Measurements from ENCODE around the gene IMPA2.
"Not testable (repeated sequence)": the region's sequence is repeated elsewhere in the genome, so short reads cannot be mapped to it uniquely, and the experiment has no call there.

IMPA2 gene

DNA sequence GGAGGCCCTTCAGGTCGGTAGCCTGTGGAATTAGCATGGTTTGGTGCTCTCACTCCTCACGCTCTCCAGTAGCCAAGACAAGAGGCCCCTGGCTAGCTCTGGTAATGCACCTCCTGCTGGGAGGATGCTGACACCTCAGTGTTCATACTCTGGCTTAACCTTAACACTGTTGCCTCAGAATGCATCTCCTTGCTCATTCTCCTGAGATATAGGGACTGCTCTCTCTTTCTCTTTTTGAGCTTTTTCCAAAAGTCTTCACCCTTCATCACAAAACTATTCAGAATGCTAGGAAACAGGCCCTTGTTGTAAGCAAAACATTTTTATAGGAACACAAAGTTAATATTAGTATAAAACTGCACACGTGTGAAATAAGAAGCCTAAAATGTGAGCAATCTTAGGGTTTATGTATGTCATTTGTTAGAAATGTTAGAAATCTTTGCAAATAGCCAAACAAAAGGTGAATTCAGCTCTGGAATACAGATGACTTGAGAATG lies 17.3 kb upstream of the IMPA2 start:
- DNase-seq (ENCODE audit: low spot score), result peak; percentile 55

DNA sequence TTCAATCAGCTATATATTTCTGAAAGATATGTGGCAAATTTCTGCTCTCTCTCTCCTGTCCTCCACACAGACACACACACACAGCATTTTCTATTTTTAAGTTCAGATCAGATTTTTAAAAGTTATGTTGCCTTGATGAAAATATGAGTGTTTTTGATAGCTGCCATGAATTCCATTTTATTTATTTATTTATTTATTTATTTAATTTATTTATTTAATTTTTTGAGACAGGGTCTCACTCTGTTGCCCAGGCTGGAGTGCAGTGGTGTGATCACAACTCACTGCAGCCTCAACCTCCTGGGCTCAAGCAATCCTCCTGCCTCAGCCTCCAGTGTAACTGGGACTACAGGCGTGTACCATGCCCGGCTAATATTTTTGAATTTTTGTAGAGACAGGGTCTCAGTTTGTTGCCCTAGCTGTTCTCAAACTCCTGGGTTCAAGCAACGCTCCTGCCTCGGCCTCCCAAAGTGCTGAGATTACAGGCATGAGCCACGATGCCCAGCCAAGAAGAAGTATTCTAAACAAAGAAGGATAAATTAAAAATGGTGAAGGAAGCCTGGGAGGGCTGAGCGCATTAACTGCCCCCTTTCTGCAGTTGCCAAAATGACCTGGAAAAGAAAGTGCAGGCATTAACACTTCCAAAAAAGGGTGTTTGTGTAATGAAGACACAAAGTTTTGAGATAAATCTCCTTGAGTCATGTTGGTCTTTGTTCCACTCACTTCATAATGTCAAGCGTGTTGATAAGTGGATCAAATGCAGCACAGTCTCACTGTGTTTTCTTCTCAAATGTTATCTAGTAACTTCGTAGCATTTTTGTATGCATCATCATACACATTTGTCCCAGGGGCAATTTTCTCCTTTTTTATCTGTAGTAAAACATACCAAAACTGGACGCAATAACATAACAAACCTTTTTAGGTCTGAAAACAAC lies 11.1 kb upstream of the IMPA2 start:
- DNase-seq (ENCODE audit: low spot score), result no peak

DNA sequence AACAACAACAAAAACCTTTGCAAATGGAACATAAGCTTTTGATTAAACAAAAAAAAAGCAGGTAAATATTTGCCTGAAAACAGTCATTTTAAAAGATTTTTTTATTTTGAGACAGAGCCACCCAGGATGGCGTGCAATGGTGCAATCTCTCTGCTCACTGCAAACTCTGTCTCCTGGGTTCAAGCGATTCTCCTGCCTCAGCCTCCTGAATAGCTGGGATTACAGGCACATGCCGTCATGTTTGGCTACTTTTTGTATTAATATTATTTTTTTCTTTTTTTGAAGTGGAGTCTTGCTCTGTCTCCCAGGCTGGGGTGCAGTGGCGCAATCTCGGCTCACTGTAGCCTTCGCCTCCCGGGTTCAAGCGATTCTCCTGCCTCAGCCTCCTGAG lies 10.5 kb upstream of the IMPA2 start:
- not testable (repeated sequence) for DNase-seq (ENCODE audit: low spot score)

DNA sequence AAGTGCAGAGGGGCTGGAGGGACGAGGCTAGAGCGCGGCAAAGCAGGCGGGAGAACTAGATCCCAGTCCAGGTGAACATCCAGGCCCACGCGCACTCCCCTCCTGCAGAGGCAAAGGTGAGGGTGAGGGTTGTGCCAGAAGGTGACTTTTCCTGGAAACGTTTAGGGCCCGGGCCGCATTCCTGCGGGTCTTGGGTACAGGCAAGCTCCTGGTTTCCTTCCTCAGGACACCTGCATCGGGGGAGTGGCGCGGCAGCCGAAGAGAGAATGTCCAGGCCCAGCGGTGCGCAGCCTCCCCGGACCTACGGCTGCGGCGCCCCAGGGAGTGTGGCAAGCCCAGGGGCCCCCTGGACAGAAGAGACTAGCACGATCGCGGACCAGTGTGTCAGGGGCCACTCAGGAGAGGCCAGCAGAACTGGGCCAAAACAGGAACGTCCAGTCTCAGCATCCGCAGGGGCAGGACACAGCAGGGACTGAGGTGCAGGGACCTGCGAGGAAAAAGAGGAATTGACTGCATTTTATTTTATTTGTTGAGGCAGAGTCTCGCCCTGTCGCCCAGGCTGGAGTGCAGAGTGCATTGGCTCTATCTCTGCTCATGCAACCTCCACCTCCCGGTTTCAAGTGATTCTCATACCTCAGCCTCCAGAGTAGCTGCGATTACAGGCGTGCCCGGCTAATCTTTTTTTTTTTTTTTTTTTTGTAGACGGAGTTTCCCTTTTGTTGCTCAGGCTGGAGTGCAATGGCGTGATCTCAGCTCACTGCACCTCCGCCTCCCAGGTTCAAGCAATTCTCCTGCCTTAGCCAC lies 8.7 kb upstream of the IMPA2 start:
- no peak for DNase-seq (ENCODE audit: low spot score)

DNA sequence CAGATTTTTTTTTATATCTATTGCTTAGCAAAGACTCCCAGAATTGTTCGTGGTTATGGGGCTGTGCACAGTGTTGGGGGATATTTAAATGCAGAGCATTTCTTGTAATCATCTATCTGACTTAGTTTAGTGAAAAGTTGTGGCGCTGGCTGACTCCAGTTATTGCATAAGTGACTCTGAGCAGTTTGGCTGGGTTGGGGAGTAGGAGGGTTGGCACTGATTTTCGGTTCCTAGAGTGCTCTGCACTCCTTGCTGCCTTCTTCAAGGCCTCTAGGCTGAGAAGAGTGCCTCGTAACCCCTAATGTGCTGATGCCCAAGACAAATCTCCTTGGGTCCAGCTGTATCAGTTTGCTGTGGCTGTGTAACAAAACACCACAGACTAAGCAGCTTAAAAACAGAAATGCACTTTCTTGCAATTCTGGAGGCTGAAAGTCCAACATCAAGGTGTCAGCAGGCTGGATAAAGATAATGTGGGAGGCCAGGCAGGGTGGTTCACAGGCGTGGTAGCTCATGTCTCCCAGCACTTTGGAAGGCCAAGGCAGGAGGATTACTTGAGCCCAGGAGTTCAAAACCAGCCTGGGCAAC lies 6.5 kb upstream of the IMPA2 start:
- no peak for DNase-seq (ENCODE audit: low spot score)

DNA sequence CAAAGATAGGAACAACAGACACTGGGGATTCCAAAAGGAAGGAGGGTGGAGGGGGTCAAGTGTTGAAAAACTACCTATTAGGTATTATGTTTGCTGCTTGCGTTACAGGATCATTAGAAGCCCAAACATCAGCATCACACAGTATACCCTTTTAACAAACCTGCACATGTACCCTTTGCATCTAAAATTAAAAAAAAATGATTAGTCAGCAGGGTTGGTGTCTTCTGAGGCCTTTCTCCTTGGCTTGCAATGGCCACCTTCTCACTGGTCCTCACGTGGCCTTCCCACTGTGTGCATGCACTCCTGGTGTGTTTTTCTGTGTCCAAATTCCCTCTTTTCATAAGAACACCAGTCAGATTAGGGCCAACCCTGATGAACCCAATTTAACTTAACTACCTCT lies 5.6 kb upstream of the IMPA2 start:
- DNase-seq (ENCODE audit: low spot score), result no peak

DNA sequence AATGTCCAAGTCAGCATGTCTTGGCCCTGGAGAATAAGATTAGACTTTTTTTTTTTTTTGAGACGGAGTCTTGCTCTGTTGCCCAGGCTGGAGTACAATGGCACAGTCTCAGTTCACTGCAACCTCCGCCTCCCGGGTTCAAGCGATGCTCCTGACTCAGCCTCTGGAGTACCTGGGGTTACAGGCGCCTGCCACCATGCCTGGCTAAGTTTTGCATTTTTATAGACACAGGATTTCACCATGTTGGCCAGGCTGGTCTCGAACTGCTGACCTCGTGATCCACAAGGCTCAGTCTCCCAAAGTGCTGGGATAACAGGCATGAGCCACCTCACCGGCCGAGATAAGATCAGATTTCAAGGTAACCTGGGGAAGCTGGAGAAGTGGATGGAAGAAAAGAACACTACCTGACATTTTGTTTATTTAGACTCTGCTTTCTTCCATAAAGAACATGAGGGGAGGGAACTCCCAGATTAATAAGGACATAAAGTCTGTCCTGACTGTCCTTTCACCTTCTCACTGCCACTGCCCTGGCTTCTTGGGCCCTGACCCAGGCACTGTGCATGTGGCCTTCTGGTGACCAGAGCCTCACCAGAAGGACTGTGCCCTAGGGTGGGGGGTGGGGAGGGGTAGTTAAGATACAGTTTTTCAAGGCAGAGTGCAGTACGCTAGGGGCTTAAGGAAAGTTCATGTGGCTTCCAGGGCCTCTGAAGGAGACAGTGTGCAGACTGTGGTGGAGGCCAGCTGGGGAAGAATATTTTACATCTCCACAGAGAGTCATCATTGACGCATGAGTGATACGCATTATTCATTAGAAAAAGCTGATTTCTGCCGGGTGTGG lies 4.8 kb upstream of the IMPA2 start:
- no peak for DNase-seq (ENCODE audit: low spot score)

DNA sequence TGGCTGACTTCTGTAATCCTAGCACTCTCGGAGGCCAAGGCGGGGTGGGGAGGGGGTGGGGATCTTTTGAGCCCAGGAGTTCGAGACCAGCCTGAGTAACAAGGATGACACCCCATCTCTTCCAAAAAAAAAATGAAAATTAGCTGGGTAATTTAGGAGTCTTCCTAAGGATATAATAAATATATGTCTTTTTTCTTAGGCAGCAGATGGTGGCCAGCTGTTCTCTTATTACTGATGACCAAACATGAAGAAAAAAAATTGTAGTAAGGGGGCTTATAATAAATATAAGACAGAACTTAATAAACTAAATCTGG lies 4.2 kb upstream of the IMPA2 start:
- DNase-seq (ENCODE audit: low spot score), result no peak

DNA sequence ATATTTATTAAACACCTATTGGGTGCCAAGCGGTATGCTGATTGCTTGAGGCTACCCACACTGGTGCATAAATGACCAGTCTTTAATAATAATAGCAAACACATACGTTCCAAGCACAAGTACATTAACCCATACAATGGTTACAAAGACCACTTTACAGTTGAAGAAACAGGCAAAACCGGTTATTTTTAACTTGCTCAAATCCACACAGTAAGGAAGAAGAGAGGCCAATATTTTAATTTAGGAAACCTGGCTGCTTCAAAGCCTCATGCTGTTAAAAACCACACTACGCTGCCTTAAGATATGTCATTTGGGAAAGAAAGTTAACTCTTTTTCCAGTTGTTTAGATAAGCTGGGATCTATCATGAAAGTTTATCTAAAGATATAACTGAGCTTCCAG lies 2.4 kb upstream of the IMPA2 start:
- DNase-seq (ENCODE audit: low spot score), result no peak

DNA sequence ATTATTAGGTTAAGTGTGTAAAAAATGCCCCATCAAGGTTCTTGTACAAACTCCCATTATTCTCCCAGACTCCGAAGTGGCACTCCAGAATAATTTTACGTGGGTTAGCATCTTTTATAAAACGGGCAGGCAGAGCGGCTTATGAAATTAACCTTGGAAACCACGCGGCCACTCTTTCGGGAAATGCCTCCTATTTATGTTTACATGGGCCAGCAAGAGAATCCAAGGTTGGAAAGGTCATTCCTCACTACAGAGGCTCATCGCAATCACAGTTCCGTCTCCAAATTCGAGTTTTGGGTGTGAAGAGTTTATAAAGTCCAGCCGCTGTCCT lies 1.2 kb upstream of the IMPA2 start:
- no peak for DNase-seq (ENCODE audit: low spot score)

DNA sequence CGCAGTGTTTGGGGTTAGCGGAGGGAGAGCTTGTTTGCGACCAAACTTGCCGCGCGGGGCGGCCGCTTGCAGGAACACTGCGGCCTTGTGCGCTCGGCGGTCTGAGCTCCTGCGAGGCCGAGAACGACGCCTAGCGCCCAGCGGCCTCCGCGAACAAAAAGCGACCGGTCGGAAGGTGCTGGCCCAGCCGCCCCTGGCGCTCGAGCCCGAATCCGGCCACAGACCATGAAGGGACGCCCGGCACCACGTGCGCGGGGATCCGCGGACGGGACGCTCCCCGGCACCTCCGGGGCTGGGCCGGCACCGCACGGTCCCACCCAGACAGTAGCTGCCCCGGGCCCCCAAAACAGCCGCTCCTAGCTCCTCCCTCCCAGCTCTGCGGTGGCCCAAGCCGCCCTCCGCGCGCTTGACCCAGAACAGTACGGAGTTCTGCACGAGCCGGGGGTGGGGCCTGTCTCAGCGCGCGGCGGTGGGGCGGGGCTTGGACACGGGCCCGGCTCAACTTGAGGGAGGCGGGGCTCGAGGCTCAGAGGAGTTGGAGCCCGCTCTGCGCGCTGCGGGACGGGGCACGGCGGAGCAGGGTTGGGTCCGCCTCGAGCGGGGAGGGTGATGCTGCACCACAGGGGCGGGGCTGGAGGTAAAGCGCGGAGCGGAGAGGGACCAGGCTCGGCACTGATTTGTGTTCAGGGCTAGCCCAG lies 664 bp upstream of the IMPA2 start:
- peak; percentile 97 for DNase-seq (ENCODE audit: low spot score)

DNA sequence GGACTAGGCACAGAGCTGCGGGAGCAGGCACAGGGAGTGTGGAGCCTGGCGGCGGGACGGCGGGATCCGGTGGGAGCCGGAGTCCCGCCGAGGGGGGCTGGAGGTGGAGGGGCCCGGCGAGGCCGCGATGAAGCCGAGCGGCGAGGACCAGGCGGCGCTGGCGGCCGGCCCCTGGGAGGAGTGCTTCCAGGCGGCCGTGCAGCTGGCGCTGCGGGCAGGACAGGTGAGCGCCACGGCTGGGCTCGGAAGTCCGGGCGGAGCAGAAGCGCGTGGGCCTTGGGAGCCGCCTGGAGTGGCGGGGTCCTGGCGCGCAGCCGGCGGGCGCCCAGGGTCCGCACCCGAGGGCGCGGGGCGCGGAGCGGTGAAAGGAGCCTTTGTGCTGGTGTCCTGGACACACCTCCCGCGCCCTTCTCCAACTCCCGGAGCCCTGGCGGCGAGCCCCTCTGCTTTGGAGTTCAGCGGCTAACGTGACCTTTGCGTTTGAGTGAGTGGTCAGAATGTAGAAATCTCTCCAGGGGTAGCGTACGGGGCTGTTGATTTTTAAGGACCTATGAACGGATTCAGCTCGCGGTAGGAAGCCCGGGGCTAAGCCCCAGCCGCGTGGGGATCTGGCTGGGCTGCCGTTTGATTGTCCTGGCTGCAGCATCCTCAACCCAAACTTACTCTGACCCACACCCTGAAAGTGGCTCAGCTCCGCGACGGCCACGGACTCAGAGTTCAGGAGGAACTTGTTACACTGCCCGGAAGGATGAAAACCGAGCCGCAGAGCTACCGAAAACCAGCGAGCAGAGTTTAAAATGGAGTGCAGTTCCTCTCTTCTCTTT lies 448 bp downstream of the IMPA2 start:
- DNase-seq (ENCODE audit: low spot score), result peak; percentile 32

DNA sequence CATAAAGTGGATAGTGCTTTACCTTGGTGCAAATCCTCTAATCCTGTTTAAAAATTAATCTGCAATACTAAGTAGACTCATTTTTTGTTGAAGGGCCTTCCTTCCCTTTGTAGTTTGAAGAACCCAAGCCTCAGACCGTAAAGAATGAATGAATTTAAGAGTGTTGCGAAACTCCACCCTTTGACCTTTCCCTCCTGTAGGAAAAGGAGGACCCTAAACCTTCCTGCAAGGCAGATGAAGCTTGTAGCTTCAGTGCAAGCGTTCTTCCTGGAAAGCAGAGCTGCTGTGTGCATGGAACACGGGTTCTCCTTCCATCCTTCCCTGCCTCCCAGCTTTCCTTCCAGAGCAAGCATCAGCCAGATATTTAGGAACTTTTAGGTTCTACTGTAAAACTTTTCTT lies 1.7 kb downstream of the IMPA2 start:
- DNase-seq (ENCODE audit: low spot score), result no peak

DNA sequence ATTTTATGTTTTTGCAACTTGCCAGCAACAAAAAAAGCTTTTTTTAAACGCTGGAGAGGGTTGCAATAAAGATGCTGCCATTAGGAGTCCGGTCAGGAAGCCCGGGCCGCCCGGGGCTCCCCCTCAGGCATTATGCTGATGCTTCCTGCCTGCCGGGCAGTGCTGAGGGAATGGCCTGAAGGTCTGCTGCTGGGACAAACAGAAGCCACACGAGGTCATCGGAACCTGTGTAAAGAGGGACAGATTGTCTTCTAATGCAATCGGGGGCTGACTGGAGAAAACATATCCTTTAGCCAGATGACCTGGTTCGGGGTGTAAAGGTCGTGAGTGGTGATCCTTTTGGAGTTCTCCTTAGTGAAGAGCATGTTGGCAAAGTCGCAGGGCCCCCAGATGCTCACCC lies 2.3 kb downstream of the IMPA2 start:
- DNase-seq (ENCODE audit: low spot score), result no peak

DNA sequence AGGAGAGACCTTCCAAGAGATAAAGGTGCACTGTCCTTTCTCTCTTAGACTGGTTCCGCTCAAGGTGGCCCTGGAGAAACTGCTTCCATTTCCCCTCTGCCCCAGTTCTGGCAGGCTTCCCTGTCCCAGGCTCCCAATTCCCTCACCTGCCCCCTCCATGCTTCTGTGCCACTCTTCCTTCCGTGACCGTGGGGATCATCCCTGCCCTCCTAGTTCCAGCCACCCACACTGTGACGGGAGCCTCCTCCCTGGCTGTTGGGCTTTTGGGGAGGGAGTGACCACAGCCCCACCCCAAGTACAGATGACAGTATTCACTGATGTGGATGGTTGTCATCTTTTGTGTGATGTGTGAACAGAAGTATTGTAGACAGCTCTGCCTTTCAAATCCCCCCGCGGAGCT lies 2.8 kb downstream of the IMPA2 start:
- DNase-seq (ENCODE audit: low spot score), result no peak

DNA sequence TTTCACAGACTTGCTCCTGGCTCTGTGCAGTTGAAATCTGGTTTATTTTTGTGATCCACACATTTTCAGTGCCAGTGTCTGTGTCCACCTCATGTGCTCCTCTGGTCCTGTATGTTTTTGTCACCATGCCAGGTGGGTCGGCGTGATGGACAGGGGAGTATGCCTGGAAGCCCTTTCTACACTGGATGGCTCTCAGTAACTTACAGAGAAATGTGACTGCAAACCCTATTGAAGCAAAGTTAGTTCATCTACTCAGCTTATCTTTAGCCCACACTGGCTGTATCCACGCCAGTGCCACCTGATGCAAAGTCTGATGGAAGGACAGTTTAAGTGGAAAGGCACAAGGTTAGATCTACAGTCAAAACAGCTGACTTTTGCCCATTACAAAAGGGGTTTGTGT lies 4.3 kb downstream of the IMPA2 start:
- no peak for DNase-seq (ENCODE audit: low spot score)

DNA sequence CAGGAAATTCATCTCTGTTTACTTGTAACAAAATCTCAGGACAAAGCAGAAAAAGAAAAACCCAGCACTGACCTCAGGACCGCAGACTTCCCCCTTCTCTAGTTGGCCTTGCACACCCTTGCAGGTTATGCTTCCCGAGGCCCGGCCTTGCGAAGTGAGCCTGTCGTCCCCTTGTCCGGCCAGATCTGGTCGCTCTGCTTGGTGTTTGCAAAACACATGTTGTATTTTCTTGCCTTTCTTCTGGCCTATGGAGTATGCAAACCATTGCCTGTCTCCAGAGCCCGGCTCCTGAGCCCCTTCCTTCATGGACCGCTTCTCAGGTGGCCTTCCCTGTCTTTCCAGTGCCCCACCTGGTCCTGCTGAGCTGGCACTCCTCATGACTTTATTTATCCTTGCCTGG lies 4.8 kb downstream of the IMPA2 start:
- DNase-seq (ENCODE audit: low spot score), result no peak

DNA sequence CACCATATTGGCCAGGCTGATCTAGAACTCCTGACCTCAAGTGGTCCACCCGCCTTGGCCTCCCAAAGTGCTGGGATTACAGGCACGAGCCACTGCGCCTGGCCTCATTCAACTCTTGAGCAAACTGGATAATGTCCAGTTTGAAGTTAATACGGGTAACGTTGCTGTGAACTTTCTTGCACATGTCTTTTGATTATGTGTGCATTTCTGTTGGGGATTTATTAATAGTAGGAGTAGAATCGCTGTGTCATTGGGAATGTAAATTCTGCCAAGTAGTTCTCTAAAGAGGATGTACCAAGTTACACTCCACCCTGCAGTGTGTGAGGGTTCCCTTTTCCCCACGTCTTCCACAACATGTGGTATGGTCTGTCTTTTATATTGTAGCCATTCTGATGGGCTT lies 6.2 kb downstream of the IMPA2 start:
- DNase-seq (ENCODE audit: low spot score), result no peak

DNA sequence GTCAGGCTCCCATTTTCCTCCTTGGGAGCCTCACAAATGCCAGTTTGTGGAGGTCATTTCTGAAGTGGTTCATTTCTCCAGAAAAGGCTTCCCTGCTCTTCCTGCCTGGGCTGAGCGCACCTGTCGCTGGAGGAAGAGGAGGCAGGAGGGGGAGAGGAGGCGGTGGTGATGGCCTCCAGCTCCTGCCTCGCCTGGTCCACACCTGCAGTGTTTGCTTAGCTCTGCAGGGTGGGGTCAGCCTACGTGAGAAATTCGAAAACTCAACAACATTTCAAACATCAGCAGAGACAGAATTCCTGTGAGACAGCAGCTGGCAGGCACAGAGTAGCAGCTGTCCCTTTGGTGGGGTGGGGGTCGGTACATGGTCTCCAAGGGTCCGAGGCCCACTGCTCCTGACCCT lies 7.9 kb downstream of the IMPA2 start:
- DNase-seq (ENCODE audit: low spot score), result no peak

DNA sequence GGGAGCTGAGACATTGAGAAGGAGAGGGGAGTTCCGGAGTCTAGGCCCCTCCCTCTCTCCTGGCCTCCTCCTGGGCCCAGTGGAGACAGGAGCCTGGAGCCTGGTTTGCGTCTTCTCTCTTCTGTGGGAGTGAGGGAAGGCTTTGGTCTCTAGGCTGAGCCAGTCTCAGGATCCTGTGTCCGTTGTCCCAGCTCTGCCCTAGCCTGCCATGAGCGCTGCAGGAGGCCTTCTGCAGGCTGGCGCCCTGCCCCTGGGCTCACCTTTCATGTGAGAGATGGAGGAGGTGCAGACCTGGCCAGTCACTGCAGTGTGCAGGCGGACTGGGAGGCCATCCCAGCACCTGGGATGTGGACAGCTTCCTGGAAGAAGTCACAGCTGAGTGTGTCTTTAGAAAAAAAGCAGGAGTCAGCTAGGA lies 8.7 kb downstream of the IMPA2 start:
- DNase-seq (ENCODE audit: low spot score), result no peak

DNA sequence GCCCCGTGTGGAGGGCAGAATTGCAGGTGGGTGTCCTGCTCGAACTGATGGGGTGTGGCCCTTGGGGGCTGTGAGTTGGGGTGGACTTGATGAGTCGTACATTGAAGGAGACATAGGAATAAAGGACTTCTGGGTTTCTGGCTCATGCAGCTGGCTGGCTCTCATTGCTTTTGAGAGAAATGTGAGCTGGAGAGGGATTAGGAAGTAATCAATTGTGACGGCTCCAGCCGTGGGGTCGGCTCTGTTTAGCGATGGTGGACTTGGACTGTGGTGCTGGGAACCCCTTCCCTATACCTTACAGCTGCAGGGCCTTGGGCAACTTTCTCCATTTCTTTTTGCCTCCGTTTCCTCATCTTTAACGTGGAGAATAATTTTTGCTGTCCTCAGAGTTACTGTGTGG lies 9.2 kb downstream of the IMPA2 start:
- DNase-seq (ENCODE audit: low spot score), result no peak

All from AG08395 (cell line).